Measurements from ENCODE around the gene PROZ.
A peak's percentile ranks its signal among the peaks of the same experiment; 100 is the strongest.

Gene PROZ

DNA sequence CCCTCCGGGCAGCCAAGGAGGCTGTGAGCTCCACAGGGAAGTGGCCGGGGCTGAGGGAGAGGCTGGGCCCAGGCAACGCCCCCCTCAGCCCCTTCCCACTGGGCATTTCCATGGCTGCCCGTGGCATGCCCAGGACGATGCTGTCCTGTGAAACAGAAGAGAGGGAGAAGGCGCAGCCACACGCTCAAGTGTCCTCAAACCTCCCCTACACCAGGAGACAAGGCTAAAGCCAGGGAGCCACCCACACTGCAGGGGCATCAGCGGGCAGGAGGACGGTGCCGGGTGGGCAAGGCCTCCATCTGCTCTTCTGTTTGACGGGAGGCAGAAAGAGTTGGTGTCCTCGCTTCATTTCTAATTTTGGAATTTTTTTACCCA is 14.2 kb upstream of the PROZ start:
- DNase-seq (ENCODE audit: low spot score in 2 of 2) = no peak
- H3K9me3 Mint-ChIP-seq = no peaks in the 10 kb centered on the region
- H3K27me3 Mint-ChIP-seq = peaks cover 15% of the 10 kb centered on the region
- no peaks in the 10 kb centered on the region for H3K36me3 Mint-ChIP-seq
- H3K4me1 Mint-ChIP-seq = no peaks in the 10 kb centered on the region
- ATAC-seq (ENCODE audit: low read depth) = no peak
- H3K4me3 Mint-ChIP-seq = no peak overlapping the region
- H3K27ac Mint-ChIP-seq = no peak overlapping the region

DNA sequence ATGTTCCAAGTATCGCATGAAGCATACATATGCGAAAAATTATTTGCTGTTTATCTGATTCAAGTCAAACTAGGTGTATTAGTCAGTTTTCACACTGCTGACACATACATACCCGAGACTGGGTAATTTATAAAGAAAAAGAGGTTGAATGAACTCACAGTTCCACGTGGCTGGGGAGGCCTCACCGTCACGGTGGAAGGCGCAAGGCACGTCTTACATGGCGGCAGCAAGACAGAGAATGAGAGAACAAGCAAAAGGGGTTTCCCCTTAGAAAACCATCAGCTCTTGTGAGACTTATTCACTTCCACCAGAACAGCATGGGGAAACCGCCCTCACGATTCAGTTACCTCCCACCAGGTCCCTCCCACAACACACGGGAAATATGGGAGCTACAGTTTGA is 13.0 kb upstream of the PROZ start:
- H3K27me3 Mint-ChIP-seq = peaks cover 16% of the 10 kb centered on the region
- H3K9me3 Mint-ChIP-seq = no peaks in the 10 kb centered on the region
- no peaks in the 10 kb centered on the region for H3K4me1 Mint-ChIP-seq
- DNase-seq (ENCODE audit: low spot score in 2 of 2) = no peak
- ATAC-seq (ENCODE audit: low read depth) = no peak
- no peaks in the 10 kb centered on the region for H3K36me3 Mint-ChIP-seq
- no peak overlapping the region for H3K27ac Mint-ChIP-seq
- no peak overlapping the region for H3K4me3 Mint-ChIP-seq

DNA sequence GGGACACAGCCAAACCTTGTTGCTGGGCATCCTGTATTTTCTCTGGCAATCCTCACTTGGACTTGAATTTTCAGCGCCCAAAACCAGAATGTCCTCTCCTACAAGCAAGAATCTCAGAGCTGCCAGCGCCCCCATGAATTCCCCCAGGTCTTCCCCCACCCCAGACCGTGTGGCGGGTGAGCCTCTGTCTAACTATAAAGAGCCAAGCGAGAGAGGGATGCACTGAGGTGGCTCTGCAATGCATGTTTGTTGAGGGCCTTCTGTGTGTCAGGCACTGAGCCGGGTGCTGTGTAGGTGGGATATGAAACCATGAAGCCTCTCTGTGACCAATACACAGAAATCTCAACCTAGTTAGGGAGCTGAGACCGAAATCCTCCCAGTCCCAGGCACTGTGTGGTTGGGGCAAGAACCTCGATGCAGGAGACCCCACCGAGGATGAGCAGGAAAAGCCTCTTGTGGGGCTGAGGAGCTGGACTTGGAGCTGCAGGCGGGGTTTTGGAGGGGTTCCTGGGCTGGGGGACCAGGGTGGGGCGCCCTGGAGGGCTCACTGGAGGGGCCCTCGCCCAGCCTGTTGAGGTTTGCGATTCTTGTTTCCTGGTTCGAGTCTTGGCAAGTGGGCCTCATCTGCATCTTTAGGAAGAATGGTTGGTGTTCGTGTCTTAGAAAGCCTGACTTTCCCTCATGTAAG is 12.4 kb upstream of the PROZ start:
- DNase-seq (ENCODE audit: low spot score in 2 of 2) (no peak), ATAC-seq (ENCODE audit: low read depth) (no peak)
- Mint-ChIP-seq H3K27me3 (peaks cover 16% of the 10 kb centered on the region), H3K4me1 (no peaks in the 10 kb centered on the region), H3K27ac (no peak overlapping the region), H3K9me3 (no peaks in the 10 kb centered on the region), H3K36me3 (no peaks in the 10 kb centered on the region), H3K4me3 (no peak overlapping the region)

DNA sequence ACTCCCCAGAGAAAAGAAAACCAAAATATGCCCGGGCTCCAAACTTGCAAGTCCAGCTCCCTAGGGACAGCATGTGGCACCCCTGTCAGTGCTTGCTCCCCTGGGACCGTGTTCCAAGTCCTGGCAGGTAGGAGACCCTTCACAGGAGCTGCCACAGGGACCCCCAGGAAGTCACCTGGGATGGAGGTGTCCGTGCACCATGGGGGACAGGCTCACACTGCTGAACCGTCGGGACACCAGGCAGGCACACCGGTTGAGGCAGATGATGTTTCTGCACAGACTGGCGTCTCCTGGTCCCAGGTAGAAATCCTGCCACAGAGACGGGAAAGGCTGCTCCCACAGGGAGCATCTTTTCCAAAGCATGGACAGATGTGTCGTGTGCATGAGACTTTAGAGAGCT is 11.7 kb upstream of the PROZ start:
- H3K9me3 Mint-ChIP-seq = no peaks in the 10 kb centered on the region
- H3K4me3 Mint-ChIP-seq = no peak overlapping the region
- DNase-seq (ENCODE audit: low spot score in 2 of 2) (no peak), ATAC-seq (ENCODE audit: low read depth) (no peak)
- no peak overlapping the region for H3K27ac Mint-ChIP-seq
- H3K4me1 Mint-ChIP-seq = peaks cover 3% of the 10 kb centered on the region
- peaks cover 22% of the 10 kb centered on the region for H3K27me3 Mint-ChIP-seq
- H3K36me3 Mint-ChIP-seq = no peaks in the 10 kb centered on the region

DNA sequence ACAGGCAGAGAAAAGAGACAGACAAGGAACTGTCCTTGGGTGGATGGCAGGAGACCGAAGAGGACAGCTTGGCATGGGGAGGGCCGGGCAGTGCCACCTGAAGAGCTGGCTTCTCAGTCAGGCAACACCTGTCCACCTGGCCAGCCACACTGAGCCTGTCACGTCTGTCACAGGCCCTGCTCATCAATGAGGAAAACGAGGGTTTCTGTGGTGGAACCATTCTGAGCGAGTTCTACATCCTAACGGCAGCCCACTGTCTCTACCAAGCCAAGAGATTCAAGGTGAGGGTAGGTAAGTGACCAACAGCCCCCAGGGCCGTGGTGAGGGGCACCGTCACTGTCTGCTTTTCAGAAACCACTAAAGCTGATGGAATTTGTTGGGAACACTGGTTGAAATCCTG is 11.2 kb upstream of the PROZ start:
- no peaks in the 10 kb centered on the region for H3K36me3 Mint-ChIP-seq
- DNase-seq (ENCODE audit: low spot score in 2 of 2) = no peak
- no peak for ATAC-seq (ENCODE audit: low read depth)
- no peaks in the 10 kb centered on the region for H3K9me3 Mint-ChIP-seq
- peaks cover 4% of the 10 kb centered on the region for H3K4me1 Mint-ChIP-seq
- peaks cover 23% of the 10 kb centered on the region for H3K27me3 Mint-ChIP-seq
- no peak overlapping the region for H3K4me3 Mint-ChIP-seq
- H3K27ac Mint-ChIP-seq = no peak overlapping the region

DNA sequence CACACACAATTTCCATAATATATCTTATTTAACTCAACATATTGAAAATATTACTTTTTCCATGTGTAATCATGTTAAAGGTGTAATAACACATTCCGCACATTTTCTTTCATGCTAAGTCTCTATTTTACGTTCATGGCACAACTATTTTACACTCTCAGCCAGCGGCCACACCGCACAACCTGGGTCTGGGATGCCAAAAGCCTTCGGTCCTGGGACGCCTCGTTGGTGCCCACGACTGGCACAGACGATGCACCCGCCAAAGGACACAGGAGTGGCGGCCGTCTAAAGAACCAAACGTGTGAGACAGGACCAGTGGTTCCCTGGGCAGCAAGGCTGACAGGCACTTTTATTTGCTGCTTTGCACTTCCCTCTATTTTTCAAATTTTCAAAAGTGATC is 10.0 kb upstream of the PROZ start:
- no peak overlapping the region for H3K4me3 Mint-ChIP-seq
- H3K9me3 Mint-ChIP-seq = no peaks in the 10 kb centered on the region
- DNase-seq (ENCODE audit: low spot score in 2 of 2) = no peak
- no peak overlapping the region for H3K27ac Mint-ChIP-seq
- H3K36me3 Mint-ChIP-seq = peaks cover 2% of the 10 kb centered on the region
- no peak for ATAC-seq (ENCODE audit: low read depth)
- H3K4me1 Mint-ChIP-seq = peaks cover 10% of the 10 kb centered on the region
- peaks cover 27% of the 10 kb centered on the region for H3K27me3 Mint-ChIP-seq

DNA sequence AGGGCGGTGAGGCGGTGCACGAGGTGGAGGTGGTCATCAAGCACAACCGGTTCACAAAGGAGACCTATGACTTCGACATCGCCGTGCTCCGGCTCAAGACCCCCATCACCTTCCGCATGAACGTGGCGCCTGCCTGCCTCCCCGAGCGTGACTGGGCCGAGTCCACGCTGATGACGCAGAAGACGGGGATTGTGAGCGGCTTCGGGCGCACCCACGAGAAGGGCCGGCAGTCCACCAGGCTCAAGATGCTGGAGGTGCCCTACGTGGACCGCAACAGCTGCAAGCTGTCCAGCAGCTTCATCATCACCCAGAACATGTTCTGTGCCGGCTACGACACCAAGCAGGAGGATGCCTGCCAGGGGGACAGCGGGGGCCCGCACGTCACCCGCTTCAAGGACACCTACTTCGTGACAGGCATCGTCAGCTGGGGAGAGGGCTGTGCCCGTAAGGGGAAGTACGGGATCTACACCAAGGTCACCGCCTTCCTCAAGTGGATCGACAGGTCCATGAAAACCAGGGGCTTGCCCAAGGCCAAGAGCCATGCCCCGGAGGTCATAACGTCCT is 9.4 kb upstream of the PROZ start:
- DNase-seq (ENCODE audit: low spot score in 2 of 2) = no peak
- H3K4me1 Mint-ChIP-seq = peaks cover 10% of the 10 kb centered on the region
- H3K4me3 Mint-ChIP-seq = no peak overlapping the region
- H3K27me3 Mint-ChIP-seq = peaks cover 27% of the 10 kb centered on the region
- peaks cover 2% of the 10 kb centered on the region for H3K36me3 Mint-ChIP-seq
- H3K27ac Mint-ChIP-seq = no peak overlapping the region
- ATAC-seq (ENCODE audit: low read depth) = no peak
- no peaks in the 10 kb centered on the region for H3K9me3 Mint-ChIP-seq

DNA sequence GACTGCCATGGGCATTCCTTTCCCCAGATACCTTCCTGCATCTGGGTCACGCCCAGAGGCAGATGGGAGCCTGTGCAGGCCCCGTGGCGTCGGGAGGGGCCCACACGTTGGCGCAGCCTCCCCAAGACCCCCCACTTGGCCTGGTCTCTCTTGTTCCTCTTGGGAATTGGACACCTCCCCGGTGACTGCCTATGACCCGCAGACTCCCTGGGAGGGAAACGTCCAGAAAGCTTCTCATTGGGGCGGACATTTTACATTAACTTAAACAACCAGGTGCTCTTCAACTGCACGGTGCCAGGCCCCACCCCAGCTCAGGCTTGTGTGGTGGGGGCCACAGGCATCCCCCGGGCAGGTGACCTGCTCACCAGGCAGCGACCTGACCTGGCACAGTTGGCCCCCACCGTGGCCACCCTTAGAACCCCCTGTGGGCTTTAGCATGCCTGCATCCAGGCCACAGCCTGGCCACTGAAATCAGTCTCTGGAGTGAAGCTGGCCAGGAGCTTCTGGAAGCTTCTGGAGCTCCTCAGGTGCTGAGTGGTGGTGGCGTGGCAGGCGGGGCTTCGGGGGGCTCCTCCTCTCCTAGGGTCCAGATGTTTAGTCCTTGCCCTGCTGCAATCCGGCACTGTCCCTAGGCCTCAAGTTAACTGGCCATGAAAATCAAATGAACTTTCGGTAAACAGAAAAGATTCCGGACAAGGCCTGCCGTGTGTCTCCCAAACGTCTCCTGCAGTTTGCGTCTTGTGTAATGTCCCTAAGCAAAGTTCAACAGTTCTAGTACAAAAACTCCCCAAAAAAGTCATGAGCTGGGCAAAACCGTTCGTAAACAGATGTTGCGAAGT is 8.5 kb upstream of the PROZ start:
- Mint-ChIP-seq H3K27me3 (peaks cover 27% of the 10 kb centered on the region), H3K4me1 (peaks cover 10% of the 10 kb centered on the region), H3K4me3 (no peak overlapping the region), H3K36me3 (peaks cover 2% of the 10 kb centered on the region), H3K27ac (no peak overlapping the region), H3K9me3 (peaks cover 1% of the 10 kb centered on the region)
- DNase-seq (ENCODE audit: low spot score in 2 of 2) (no peak), ATAC-seq (ENCODE audit: low read depth) (no peak)

DNA sequence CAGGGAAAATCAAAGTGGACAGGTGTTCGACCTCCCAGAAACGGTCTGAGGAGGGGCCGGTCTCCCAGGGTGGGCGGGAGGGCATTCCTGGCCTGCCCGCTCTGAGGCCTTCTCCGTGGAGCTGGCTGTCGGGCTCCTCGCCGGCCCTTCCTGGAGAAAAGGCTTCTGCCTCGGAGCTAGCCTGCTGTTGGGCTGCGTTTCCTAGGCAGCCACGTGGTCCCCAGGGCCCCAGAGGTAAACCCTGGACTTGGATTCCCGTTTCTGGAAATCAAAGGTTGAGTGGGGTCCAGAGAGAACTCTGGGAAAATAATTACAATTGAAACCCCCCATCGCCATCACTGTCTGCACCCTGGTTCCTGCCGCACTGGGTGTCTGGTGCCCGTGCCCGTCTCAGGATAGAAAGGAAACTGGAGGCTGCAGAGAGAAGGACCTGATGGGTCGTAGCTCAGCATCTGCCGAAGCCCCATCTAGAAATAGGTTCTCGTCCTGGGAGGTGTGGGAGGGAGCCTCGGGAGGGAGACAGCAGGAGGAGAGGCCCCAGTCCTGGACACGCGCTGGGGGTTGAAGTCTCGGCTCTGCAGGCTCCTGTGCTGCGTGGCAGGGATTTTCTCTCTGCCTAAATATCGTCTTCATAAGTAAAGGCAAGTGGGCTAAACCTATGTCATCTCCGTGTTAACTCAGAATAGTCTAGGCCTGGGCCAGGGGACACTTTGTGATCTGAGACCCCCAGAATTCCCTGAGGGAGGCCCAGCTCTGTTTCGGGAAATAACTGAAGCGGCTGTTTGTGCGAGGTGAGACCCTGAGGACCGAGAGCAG is 7.7 kb upstream of the PROZ start:
- peaks cover 7% of the 10 kb centered on the region for H3K9me3 Mint-ChIP-seq
- no peak overlapping the region for H3K4me3 Mint-ChIP-seq
- peaks cover 27% of the 10 kb centered on the region for H3K27me3 Mint-ChIP-seq
- ATAC-seq (ENCODE audit: low read depth) = no peak
- H3K36me3 Mint-ChIP-seq = peaks cover 5% of the 10 kb centered on the region
- no peak overlapping the region for H3K27ac Mint-ChIP-seq
- DNase-seq (ENCODE audit: low spot score in 2 of 2) = no peak
- peaks cover 10% of the 10 kb centered on the region for H3K4me1 Mint-ChIP-seq

DNA sequence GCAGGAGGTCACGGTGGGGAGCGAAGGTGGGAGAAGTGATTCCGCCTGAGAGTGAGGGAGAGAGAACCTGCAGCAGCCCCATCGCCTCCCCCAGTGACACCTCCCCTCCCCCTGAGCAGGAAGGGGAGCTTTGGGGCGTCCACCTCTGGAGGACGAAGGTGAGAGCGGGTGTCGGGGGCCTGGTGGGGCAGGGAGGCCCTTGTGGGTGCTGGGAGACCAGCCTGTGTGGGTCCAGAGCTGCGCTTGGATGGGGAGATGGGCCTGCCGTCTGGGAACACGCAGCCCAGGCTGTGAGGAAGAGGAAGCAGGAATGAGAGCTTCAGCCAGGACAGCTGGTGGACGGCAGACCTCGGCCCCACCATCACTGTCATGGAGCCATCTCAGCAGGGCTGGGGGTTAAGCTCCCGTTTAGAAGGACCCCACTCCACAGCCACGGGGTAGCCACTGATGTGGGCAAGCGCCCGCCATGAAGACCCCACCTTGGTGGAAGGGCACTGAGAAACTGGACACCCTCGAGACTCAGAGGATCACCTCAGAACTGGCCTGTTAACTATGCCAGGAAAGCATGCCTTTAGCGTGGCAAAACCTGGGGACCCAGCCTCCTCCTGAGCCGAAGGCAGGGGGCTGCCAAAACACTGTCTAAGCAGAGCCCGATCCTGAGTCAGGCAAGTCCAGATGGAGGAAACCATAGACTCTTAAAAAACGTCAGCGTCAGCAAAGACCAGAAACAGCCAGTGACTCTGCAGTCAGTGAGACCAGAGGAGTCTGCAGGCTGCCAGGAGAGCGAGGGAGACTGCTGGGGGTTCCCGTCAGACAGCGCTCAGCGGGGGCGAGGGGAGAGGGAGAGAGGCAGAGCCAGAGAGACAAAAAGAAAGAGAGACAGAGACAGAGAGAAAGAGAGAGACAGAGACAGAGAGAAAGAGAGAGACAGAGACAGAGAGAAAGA is 6.4 kb upstream of the PROZ start:
- ATAC-seq (ENCODE audit: low read depth) (peak; percentile 23), DNase-seq (ENCODE audit: low spot score in 2 of 2) (no peak)
- peaks cover 7% of the 10 kb centered on the region for H3K9me3 Mint-ChIP-seq
- peaks cover 5% of the 10 kb centered on the region for H3K36me3 Mint-ChIP-seq
- peak overlapping the region; percentile 79 for H3K4me3 Mint-ChIP-seq
- H3K4me1 Mint-ChIP-seq = peaks cover 10% of the 10 kb centered on the region
- peak overlapping the region; percentile 7 for H3K27ac Mint-ChIP-seq
- H3K27me3 Mint-ChIP-seq = peaks cover 24% of the 10 kb centered on the region

DNA sequence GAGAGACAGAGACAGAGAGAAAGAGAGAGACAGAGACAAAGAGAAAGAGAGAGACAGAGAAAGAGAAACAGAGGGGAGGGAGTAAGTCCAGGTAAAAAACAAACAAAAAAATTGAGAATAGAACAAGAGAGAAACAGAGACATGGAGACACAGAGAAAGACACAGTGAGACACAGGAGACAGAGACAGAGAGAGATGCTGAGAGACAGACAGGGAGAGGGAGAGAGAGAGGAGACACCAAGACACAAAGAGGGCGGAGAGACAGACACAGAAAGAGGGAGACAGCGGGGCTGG is 5.8 kb upstream of the PROZ start:
- DNase-seq (ENCODE audit: low spot score in 2 of 2) (no peak), ATAC-seq (ENCODE audit: low read depth) (no peak)
- Mint-ChIP-seq H3K27me3 (peaks cover 20% of the 10 kb centered on the region), H3K27ac (peak overlapping the region; percentile 7), H3K4me1 (peaks cover 10% of the 10 kb centered on the region), H3K9me3 (peaks cover 7% of the 10 kb centered on the region), H3K4me3 (peak overlapping the region; percentile 79), H3K36me3 (peaks cover 5% of the 10 kb centered on the region)

DNA sequence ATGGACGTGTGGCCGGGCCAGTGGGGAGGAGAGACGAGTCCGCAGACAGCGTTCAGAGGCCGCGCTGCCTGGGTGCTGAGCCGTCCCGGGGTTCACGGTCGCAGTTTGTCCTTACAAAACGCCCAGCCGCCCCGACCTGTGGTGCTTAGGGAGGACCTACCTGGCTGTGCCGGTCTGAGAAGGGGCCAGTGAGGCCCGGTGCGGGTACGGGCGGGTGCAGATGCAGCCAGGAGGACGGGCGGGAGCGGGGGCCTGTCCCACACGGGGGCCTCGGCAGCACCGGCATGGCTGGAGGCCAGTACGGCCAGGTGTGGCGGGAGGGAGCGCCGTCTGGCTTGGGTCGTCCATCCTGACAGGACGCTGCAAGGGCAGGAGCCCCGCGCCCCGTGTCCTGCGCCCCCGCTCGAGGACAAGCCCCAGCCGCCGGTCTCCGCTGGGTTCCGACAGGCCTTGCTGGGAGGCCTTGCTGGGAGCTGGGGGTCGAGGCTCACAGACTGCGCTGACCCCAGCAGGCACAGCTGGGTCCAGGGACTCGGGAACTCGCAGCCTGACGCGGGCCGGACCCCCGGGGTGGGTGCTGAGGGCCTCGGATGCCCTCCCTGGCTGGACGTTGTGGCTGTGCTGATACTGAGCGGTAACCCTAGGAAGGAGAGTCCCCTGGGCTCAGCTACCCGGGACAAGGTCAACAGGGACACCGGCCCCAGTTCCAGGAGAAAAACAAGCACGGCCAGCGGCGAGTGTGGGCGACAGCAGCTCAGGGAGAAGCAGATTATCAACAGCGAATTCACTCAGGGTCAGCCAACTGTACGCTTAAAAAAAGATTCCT is 5.3 kb upstream of the PROZ start:
- peak; percentile 19 to 60 for DNase-seq (ENCODE audit: low spot score in 2 of 2)
- peak overlapping the region; percentile 54 for H3K27ac Mint-ChIP-seq
- H3K36me3 Mint-ChIP-seq = peaks cover 5% of the 10 kb centered on the region
- peak overlapping the region; percentile 79 for H3K4me3 Mint-ChIP-seq
- H3K27me3 Mint-ChIP-seq = peaks cover 22% of the 10 kb centered on the region
- peaks cover 9% of the 10 kb centered on the region for H3K9me3 Mint-ChIP-seq
- H3K4me1 Mint-ChIP-seq = peaks cover 10% of the 10 kb centered on the region
- ATAC-seq (ENCODE audit: low read depth) = peak; percentile 29
